Vein endothelial cell (primary cell): Measurements from ENCODE around the gene TOGARAM1. TPM values are rescaled to one million over a fixed set of nuclear protein-coding genes. Genes with fewer than 3 reads are reported as not detected.

Experiments used
- small RNA-seq: library from RNA; depleted of rRNA; stranded (forward); fragments of <200 nt; gene quantifications from one replicate; pipeline ENCODE3, GENCODE V24; 2012
- total RNA-seq: library from RNA; depleted of rRNA; stranded (reverse); fragments of >200 nt; gene quantifications from 2 replicates; pipeline ENCODE4 v1.2.3, GENCODE V29; 2012

TOGARAM1 gene
- total RNA-seq = 14.0 and 18.0 TPM in 2 replicates

DNA sequence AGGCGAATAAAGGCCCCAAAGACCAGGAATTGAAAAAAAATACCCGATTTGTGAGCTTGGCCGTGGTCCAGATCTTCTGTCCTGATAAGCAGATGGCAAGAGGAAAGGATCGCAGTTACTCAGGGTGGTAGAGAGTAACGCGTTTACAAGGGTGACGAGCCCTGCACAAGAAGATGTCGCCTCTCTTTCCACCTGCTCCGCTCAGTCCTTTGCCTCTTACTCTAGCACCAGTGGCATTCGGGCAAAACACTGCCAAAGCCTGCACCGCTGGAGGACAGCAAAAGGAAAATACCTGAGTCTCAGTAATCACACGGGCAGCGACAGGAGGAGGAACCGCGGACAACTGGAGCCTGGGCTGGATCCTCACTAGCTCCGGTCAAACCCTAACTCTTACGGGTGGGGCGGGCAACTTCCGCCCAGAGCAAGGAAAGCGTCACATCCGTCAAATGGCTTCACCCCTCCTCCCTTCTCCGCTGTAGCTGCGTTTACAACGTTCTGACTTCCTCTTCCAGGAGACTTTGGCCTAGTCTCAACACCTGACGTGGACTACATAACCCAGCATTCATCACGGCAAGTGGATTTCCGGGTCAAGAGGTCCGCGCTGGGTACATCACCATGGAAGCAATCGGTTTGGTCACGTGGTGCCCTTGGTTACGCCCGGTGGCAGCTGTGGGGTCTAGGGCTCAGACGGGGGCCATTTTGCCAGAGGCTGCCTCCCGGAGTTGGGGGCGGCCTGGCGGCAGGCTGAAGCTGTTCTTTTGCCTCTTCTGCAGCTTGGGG lies at the start of gene TOGARAM1, which contains the start of gene KLHL28:
TSS of gene TOGARAM1 (plus strand) at position 637 of the 780 bp plus-strand sequence. CDS start 232 bp downstream, outside the sequence.
TSS of gene KLHL28 (minus strand) at position 394 of the 780 bp plus-strand sequence. CDS start 16,019 bp downstream, outside the sequence.

DNA sequence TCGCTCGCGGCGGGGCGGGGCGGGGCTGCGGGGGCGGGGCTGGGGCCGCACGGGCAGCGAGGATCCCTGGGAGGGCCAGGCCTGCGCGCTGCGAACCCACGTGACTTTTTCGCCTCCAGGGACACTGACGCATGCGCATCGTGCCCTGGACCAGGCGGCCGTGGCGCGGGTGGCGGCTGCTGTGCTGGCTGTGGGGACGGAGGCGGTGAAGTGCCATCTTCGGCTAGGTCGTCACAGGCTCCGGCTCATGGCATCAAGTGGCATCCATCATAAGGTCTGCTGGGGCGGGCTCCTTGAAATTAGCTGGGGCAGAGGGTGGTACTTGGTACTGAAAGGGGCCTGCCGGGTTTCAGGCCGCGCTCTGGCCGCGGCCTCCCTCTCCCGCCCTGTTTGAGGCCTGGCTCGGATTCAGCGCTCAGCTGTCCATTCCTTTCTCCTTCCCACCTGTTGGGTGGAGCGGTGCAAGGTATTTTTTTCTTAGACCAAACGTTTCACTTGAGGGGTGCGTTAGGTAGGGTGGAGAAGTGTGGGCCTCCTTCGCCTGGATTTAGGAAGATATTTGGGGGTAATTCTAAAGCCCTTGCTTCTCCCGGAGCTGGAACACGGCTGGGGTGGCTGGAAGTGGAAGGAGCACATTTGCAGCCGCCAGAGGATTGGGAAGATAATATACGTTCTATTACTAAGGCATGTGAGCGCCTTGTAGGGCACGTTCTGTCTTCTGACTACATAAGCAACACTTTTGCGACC lies 122.2 kb downstream of the TOGARAM1 start, which contains the start of gene PRPF39:
TSS of gene PRPF39 (plus strand) at position 141 of the 747 bp plus-strand sequence. CDS start 11,124 bp downstream, outside the sequence.

Small RNAs within 50 kb of the gene (small RNA-seq; reads per million reads assigned to genes)
- gene RF00151 (not detected), gene SNORD127 (9,036 reads per million, percentile 100 among the genes with 10 or more reads in this experiment)

Other genes starting within 250 kb of the TOGARAM1 start
- 7.8 and 9.9 TPM in 2 replicates for gene KLHL28, start 243 bp upstream of the TOGARAM1 start, total RNA-seq
- gene PRPF39, start 121.9 kb downstream of the TOGARAM1 start, total RNA-seq = 26.1 and 37.7 TPM in 2 replicates
- gene FKBP3, start 172.3 kb downstream of the TOGARAM1 start, total RNA-seq = 23.2 and 31.2 TPM in 2 replicates
- 10.5 and 15.0 TPM in 2 replicates for gene FANCM, start 173.7 kb downstream of the TOGARAM1 start, total RNA-seq